ENCODE data around the gene MEGF11. TPM values are rescaled to one million over a fixed set of nuclear protein-coding genes. Genes with fewer than 3 reads are reported as not detected.

MEGF11 gene
- total and polyA plus RNA-seq, 7 donors = 0.04 to 0.05 TPM; not detected in 5

GRCh38 chr15:65937054-65937453, 316.5 kb downstream of the MEGF11 start:
- intact Hi-C loops (cut with DNase I) = no loop called here
- Histone ChIP-seq H3K4me1 (peaks cover 19% of the 10 kb centered on the region), H3K4me3 (no peak overlapping the region), H3K27me3 (ENCODE audit: insufficient read depth in 3 of 3, low read length in 2 of 3) (no peaks in the 10 kb centered on the region), H3K27ac (no peak overlapping the region), H3K9me3 (no peaks in the 10 kb centered on the region), H3K36me3 (ENCODE audit: insufficient read depth in 1 of 2, low read depth in 1 of 2) (no peaks in the 10 kb centered on the region)
- no peak for ATAC-seq
- no peak for TF ChIP-seq CTCF (IDR thresholded peaks at IDR 0.05)
- WGBS, 3 donors = 92 to 94% (median 94%) methylated on average over 3 of the region's 3 CpGs
- no peak for DNase-seq

GRCh38 chr15:65936282-65936681, 317.3 kb downstream of the MEGF11 start:
- Histone ChIP-seq H3K27ac (no peak overlapping the region), H3K9me3 (no peaks in the 10 kb centered on the region), H3K4me1 (peaks cover 19% of the 10 kb centered on the region), H3K4me3 (no peak overlapping the region), H3K36me3 (ENCODE audit: insufficient read depth in 1 of 2, low read depth in 1 of 2) (no peaks in the 10 kb centered on the region), H3K27me3 (ENCODE audit: insufficient read depth in 3 of 3, low read length in 2 of 3) (no peaks in the 10 kb centered on the region)
- intact Hi-C loops (cut with DNase I) = no loop called here
- ATAC-seq (no peak), DNase-seq (no peak)
- no peak for TF ChIP-seq CTCF (IDR thresholded peaks at IDR 0.05)
- WGBS, 3 donors = 57 to 71% (median 58%) methylated on average over 1 of the region's 1 CpG

- H3K4me3 ChIP-seq = no peak overlapping the region
- intact Hi-C loops (cut with DNase I) = no loop called here
- H3K36me3 ChIP-seq (ENCODE audit: insufficient read depth in 1 of 2, low read depth in 1 of 2) = no peaks in the 10 kb centered on the region
- 81 to 90% (median 87%) methylated on average over 2 of the region's 2 CpGs for WGBS, 3 donors
- TF ChIP-seq CTCF (IDR thresholded peaks at IDR 0.05) = no peak
- no peaks in the 10 kb centered on the region for H3K9me3 ChIP-seq
- peaks cover 10% of the 10 kb centered on the region for H3K4me1 ChIP-seq
- ATAC-seq (no peak), DNase-seq (no peak)
- no peak overlapping the region for H3K27ac ChIP-seq
- no peaks in the 10 kb centered on the region for H3K27me3 ChIP-seq (ENCODE audit: insufficient read depth in 3 of 3, low read length in 2 of 3)
Observed at GRCh38 chr15:65935391-65935790, 318.2 kb downstream of the MEGF11 start.

- intact Hi-C loops (cut with DNase I) = no loop called here
- no peaks in the 10 kb centered on the region for H3K4me1 ChIP-seq
- ATAC-seq (no peak), DNase-seq (no peak)
- H3K9me3 ChIP-seq = no peaks in the 10 kb centered on the region
- 66 to 80% (median 78%) methylated on average over 4 of the region's 4 CpGs for WGBS, 3 donors
- H3K36me3 ChIP-seq (ENCODE audit: insufficient read depth in 1 of 2, low read depth in 1 of 2) = no peaks in the 10 kb centered on the region
- no peak overlapping the region for H3K4me3 ChIP-seq
- H3K27ac ChIP-seq = no peak overlapping the region
- TF ChIP-seq CTCF (IDR thresholded peaks at IDR 0.05) = no peak
- H3K27me3 ChIP-seq (ENCODE audit: insufficient read depth in 3 of 3, low read length in 2 of 3) = no peaks in the 10 kb centered on the region
Observed at GRCh38 chr15:65931221-65931620, 322.3 kb downstream of the MEGF11 start.

- intact Hi-C loops (cut with DNase I) = no loop called here
- H3K36me3 ChIP-seq (ENCODE audit: insufficient read depth in 1 of 2, low read depth in 1 of 2) = no peaks in the 10 kb centered on the region
- no peaks in the 10 kb centered on the region for H3K9me3 ChIP-seq
- ATAC-seq (no peak), DNase-seq (no peak)
- no peak overlapping the region for H3K4me3 ChIP-seq
- H3K27ac ChIP-seq = no peak overlapping the region
- WGBS, 3 donors = 74 to 84% (median 81%) methylated on average over 5 to 6 of the region's 6 CpGs
- TF ChIP-seq CTCF (IDR thresholded peaks at IDR 0.05) = no peak
- no peaks in the 10 kb centered on the region for H3K4me1 ChIP-seq
- H3K27me3 ChIP-seq (ENCODE audit: insufficient read depth in 3 of 3, low read length in 2 of 3) = no peaks in the 10 kb centered on the region
Observed at GRCh38 chr15:65930134-65930533, 323.4 kb downstream of the MEGF11 start.
